Endothelial cell of coronary artery (primary cell): ENCODE results near the gene TAF9. TPM values are rescaled to one million over a fixed set of nuclear protein-coding genes. Genes with fewer than 3 reads are reported as not detected.

Experiments used
- total RNA-seq: library from RNA; depleted of rRNA; stranded (reverse); fragments of >200 nt; gene quantifications from 2 replicates; pipeline ENCODE4 v1.2.3, GENCODE V29; 2014

The TAF9 gene, protein sequence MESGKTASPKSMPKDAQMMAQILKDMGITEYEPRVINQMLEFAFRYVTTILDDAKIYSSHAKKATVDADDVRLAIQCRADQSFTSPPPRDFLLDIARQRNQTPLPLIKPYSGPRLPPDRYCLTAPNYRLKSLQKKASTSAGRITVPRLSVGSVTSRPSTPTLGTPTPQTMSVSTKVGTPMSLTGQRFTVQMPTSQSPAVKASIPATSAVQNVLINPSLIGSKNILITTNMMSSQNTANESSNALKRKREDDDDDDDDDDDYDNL
- 79.0 and 89.0 TPM in 2 replicates for total RNA-seq

DNA sequence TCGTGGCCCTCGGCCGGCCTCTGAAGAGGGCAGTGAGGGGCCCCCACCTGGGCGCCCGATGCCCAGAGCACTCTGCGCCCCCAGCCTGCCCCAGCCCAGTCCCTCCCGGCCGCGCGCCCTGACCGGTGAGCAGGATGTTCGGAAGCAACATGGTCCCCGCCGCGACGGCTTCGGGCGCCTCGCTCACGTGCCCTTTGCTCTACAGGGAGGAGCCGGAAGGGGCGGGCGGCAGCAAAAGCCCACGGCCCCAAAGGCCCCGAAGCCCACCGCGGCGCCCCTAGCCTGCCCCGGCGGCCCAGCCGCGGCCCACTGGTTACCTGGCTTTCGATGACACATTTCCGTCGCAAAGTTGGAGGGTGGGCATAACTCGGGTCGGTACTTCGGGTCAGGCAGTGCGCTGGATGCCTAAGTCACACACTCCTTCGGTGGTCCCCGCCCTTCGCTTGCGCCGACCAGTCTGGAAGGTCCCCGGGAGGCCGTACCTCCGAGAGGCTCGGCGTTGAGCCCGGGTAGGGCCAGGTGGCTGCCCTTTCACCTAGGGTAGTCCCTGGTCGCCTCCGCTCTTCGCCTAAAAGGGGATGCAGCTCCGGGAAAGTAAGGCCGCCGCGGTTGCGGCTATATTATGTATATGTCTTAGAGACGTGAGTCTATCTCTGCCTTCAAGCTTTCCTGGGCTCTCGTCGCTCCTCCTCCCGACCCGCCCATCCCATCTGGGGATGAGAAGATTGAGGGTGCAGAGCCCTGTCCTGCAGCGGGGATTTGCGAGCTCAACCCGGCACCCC, at the start of gene TAF9, which contains the start of the genes AK6 and RAD17:
TSS of gene TAF9 (minus strand) at position 181 of the 782 bp plus-strand sequence. CDS start 3,783 bp downstream, outside the sequence.
TSS of gene AK6 (minus strand) at position 181 of the 782 bp plus-strand sequence. CDS start at position 151, 30 bp downstream.
TSS of gene RAD17 (plus strand) at position 479 of the 782 bp plus-strand sequence. CDS start 2,391 bp downstream, outside the sequence.

DNA sequence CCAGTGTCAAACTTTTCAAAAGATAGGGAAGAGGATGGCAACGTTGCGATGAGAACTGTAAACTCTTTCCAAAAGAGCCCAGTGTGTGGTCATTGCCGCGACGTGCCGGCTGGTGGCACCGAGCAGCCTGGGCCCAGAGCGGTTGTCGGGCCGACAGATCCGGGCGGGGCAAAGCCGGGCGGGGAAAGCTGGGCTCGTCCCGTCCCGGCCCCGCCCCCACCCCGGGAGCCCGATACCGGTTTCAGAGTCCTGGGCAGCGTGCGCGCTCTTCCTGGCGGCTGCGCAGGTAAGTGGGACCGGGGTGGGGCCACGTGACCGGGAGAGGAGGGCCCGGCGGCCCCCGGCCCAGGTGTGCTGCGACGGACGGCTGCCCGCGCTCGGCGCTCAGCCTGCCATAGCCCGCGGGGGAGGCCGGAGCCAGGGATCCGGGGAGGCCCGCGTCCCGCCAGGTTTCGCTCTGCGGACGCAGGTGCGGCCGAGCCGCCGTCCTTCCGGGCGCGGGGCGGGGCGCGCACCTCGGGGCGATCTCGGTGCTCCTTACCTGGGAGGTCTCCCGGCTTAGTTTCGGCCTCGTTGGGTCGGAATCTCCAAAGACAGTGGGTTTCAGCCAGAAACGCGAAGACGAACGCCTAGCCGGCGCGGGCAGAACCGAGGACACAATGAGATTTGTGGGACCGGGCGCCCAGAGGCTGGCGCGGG, 45.7 kb upstream of the TAF9 start, which contains the start of gene MARVELD2:
TSS of gene MARVELD2 (plus strand) at position 232 of the 699 bp plus-strand sequence. CDS start 4,270 bp downstream, outside the sequence.

Other genes with a start within 250 kb of the TAF9 start
- 73.4 and 172 TPM in 2 replicates for gene CCNB1, start 202.4 kb downstream of the TAF9 start, total RNA-seq
- gene CENPH, start 179.9 kb downstream of the TAF9 start, total RNA-seq, result 5.5 and 6.1 TPM in 2 replicates
- gene CDK7, start 134.6 kb downstream of the TAF9 start, total RNA-seq, result 58.5 and 60.7 TPM in 2 replicates
- 2.6 and 3.3 TPM in 2 replicates for gene CCDC125, start 36.7 kb downstream of the TAF9 start, total RNA-seq
- gene AK6, start within 50 bp of the TAF9 start, total RNA-seq, result 40.6 and 55.3 TPM in 2 replicates
- gene RAD17, start 298 bp upstream of the TAF9 start, total RNA-seq, result 13.5 and 15.4 TPM in 2 replicates
- 1.7 and 2.1 TPM in 2 replicates for gene MARVELD2, start 45.6 kb upstream of the TAF9 start, total RNA-seq
- 3.4 and 4.1 TPM in 2 replicates for gene OCLN, start 123.3 kb upstream of the TAF9 start, total RNA-seq
- 29.6 and 30.7 TPM in 2 replicates for gene GTF2H2C, start 190.7 kb upstream of the TAF9 start, total RNA-seq